Measurements from ENCODE around the gene FBXW11.

The FBXW11 gene

DNA sequence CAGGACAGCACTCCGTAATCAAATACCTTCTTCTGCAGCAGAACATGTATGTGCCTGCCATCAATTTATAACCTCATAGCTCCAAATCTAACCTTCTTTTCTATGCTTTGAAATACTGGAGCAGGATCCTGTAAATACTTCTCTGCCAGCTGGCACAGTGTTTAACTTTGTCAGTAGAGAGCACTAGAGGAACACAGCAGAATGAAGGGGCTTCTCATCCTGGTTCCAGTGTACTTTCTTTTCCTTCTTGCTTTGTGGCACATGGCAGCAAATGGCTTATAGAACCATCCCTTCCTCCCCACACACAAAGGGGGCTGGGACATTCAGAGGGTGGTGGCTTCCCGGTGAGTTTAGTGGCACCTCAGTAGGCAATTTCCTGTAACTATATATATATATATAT is 3.8 kb upstream of the FBXW11 start:
- DNase-seq = peak; percentile 23

- DNase-seq = no peak
Observed at GRCh38 chr5:172009536-172010270, 3.3 kb upstream of the FBXW11 start.

GRCh38 chr5:172008689-172009141 is 2.3 kb upstream of the FBXW11 start:
- no peak for DNase-seq

- DNase-seq = no peak
Observed at GRCh38 chr5:172008111-172008455, 1.6 kb upstream of the FBXW11 start.

- no peak for DNase-seq
Observed at GRCh38 chr5:172007175-172008110, 1.0 kb upstream of the FBXW11 start.

DNA sequence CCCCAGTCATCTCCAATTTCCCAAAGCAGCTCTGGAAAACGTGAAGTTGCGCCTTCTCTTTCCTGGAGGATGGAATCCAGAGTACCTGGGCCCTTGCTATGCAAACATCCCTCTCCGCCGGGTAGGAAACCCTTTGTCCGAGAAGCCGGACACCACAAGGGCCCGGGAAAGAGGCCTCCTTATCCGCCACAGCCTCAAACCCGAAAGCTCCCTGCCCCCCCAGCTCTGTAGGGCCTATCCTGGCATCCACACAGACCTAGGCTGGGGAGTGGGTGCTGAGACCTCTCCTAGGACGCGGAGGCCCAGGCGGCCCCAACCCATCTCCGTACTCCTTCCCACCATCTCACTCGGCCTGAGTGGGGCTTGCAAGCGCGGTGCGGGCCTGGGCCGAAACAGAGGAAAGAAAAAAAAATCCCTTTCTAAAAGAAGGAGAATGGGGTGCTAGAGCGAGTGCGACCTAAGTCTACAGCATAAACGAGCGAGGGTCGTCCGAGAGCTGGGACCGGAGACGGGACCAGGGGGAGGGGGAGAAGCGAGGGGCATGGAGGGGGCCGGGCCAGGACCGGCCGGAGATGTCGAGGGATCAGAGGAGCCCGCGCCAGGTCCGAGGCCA is 624 bp downstream of the FBXW11 start:
- no peak for DNase-seq

- no peak for DNase-seq
Observed at GRCh38 chr5:172004824-172005237, 1.6 kb downstream of the FBXW11 start.

GRCh38 chr5:172003746-172004145 is 2.7 kb downstream of the FBXW11 start:
- no peak for DNase-seq

DNA sequence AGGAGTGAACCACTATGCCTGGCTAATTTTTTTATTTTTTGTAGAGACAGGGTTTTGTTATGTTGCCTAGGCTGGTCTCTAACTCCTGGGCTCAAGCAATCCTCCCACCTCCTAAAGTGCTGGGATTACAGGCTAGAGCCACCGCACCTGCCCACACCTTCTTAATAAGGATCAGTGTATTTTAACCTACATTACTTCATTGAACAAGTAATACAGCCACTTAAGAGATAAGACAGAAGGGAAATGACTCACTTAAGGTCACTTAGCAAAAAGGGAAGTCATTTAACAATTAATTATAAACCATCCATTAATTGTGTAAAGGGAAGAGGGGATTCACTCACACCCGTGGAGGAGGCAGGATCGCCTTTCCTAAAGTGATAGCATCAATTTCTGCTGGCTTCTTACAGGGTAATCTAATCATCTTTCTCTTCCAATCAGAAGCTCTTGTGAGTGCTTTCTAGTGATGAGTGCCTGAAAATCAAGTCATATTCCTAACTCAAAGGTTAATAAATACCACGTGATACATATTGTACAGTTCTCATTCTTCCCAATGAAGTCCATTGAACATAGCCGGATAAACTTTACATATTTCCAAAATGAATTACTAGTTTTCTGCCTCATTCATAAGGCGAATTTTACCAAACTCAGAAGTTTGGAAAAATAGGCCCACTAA is 3.5 kb downstream of the FBXW11 start:
- no peak for DNase-seq

- DNase-seq = no peak
Observed at GRCh38 chr5:172002310-172002709, 4.1 kb downstream of the FBXW11 start.

DNA sequence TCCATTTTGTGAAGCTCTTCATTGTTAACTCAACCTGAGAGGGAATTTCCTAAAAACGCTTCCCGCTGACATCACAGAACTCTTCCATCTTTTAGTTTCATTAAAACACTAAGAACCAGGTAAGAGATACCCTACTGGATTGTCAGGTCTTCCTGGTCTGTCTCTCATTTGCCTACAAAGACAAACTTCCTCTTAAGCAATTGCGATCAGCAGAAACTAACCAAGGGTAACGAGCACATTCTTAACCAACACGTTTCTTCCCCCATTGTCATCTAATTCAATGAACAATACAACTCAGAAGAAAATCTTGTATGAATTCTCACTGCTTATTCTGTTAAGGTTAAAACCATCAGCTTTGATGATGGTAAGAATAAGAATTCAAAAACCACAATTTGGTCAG is 6.6 kb downstream of the FBXW11 start:
- DNase-seq = no peak

DNA sequence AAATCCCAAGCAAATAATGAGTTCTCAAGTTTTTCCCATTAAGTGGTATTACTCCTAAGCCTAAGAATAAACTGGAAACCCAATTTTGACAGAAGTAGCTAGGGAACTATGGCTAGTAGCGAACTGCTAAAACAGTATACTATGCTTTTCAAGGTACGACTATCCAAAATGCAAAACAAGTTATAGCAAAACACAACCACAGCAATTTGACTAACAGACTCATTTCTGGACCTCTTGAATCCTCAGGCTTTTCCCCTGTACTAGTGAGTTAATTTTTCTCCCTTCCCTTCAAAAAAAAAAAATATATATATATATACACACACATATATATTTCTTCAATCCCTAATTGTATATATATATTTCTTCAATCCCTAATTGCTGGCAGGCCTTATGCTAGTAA is 7.3 kb downstream of the FBXW11 start:
- DNase-seq = no peak

- no peak for DNase-seq
Observed at GRCh38 chr5:171997011-171997410, 9.4 kb downstream of the FBXW11 start.

- no peak for DNase-seq
Observed at GRCh38 chr5:171992813-171993212, 13.6 kb downstream of the FBXW11 start.

- DNase-seq = no peak
Observed at GRCh38 chr5:171992305-171992704, 14.1 kb downstream of the FBXW11 start.

DNA sequence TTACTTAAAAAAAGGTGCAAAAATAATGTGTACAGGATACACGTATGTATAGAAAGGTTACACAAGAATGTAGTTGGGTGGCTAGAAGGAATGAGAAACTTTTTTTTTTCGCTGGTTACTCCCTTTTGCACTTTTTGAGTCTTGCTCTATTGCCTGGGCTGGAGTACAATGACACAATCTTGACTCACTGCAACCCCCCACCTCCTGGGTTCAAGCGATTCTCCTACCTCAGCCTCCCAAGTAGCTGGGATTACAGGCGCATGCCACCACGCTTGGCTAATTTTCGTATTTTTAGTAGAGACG is 15.8 kb downstream of the FBXW11 start:
- DNase-seq = no peak

DNA sequence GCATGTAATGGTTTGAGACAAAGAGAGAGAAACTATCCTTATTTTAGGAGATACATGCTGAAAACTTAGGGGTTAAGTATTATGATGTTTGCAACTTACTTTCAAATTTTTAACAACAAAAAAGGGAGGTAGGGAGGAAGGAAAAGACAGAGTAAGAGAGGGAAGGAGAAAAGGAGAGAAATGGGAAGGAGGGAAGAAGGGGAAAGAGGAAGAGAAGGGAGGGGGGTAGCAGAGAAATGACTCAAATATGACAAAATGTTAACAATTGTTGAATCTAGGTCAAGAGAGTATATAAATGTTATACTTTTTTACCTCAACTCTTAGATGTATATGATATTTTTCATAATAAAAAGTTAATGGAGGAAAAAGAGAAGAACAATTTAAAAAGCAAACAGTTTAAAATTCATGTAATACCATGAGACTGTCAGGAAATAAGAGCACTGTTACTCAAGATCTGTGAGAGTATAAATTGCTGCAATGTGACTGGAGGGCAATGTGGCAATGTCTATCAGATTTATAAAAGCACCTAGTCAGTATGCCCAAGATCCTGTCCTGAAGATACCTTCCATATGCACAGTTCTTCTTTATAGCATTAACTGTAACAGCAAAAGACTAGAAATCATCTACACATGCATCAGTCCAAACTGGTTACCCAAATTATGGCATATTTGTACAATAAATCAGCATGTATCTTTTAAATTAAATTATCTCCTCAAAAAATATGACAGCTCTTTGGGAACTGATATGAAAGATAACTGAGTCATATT is 16.3 kb downstream of the FBXW11 start:
- DNase-seq = no peak

- no peak for DNase-seq
Observed at GRCh38 chr5:171989276-171989675, 17.2 kb downstream of the FBXW11 start.

DNA sequence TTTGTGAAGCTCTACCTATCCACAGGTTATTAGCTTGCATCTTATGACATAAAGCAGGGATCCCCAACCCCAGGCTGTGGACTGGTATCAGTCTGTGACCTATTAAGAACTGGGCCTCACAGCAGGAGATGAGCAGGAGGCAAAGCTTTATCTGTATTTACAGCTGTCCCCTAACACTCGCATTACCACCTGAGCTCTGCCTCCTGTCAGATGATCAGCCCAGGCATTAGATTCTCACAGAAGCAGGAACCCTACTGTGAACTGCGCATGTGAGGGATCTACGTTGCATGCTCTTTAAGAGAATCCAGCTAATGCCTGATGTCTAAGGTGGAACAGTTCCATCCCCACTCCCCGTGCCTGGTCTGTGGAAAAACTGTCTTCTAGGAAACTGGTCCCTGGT is 19.7 kb downstream of the FBXW11 start:
- no peak for DNase-seq

DNA sequence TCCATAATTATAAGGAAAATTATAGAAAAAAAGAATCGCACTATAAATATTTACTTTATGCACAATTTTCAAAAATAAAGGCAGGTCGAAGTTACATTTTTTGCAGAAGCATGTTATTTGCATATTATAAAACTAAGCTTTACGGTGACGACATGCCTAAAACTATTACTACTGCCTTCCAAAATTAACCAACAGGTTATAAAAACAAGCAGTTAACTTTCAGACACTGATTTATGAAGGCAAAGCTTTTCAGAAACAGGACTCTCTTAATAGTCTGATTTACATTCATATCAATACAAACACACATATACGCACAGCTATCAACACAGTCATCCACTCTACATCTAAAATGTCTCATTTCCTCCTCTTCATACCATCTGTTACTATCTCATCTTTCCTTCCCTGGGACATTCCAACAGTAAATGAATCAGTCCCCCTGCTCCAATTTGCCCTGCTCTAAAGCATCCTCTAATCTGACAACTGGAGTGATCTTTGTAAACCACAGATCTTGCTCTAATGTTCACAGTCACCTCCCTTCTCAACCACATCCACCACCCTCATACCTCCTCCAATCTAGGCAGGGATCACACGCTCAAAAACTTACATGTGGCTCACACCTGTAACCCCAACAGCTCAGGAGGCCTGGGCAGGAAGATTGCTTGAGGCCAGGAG is 21.6 kb downstream of the FBXW11 start:
- no peak for DNase-seq

GRCh38 chr5:171981847-171982246 is 24.6 kb downstream of the FBXW11 start:
- DNase-seq = no peak

GRCh38 chr5:171980792-171981191 is 25.6 kb downstream of the FBXW11 start:
- no peak for DNase-seq

Measured in GDM1 (cell line).